Stomach (tissue), 9 donors: ENCODE measurements around the gene ARID3B. TPM values are rescaled to one million over a fixed set of nuclear protein-coding genes. Genes with fewer than 3 reads are reported as not detected.

Experiments
- DNase-seq, 2 donors: peaks; one replicate each; pipeline versions ENCODE4 v3.0.0 to v3.0.0-alpha.2; 2013 to 2019
- H3K27ac ChIP-seq, 5 donors: fragments of 200-600 bp in 4 of 5; sonication (generic) in 4 of 5; one replicate each; pipeline ENCODE4 v1.5.1; 2013 to 2019; ENCODE audit warnings: mild to moderate bottlenecking in 1 of 5, moderate library complexity in 1 of 5
- H3K27me3 ChIP-seq, 3 donors: fragments of 200-600 bp; sonication (generic); one replicate each; pipeline ENCODE4 v1.5.1; 2017 to 2019; ENCODE audit warnings: mixed run types in 1 of 3
- H3K36me3 ChIP-seq, 4 donors: fragments of 200-600 bp; sonication (generic); 1 replicate in 3 of 4; 2 replicates in 1 of 4; pipeline ENCODE4 v1.5.1; 2016 to 2019
- H3K4me1 ChIP-seq, 4 donors: fragments of 200-600 bp; sonication (generic); one replicate each; pipeline ENCODE4 v1.5.1; 2016 to 2019
- H3K4me3 ChIP-seq, 4 donors: fragments of 200-600 bp; sonication (generic) in 3 of 4; one replicate each; pipeline ENCODE4 v1.5.1; 2016 to 2019; ENCODE audit warnings: mild to moderate bottlenecking in 1 of 4
- H3K9me3 ChIP-seq, 4 donors: fragments of 200-600 bp; sonication (generic); one replicate each; pipeline ENCODE4 v1.5.1; 2016 to 2019
- CTCF ChIP-seq, 7 experiments: fragments of 450-650 bp in 4 of 7; fragments of 200-600 bp in 3 of 7; sonication (generic) in 3 of 7; IDR thresholded peaks; one replicate each; pipeline ENCODE4 v1.5.1; 2016 to 2019; ENCODE audit warnings: antibody characterized with exemption in 7 of 7, control low read depth in 2 of 7, mild to moderate bottlenecking in 1 of 7
- EP300 ChIP-seq: sonication (generic); formaldehyde crosslinking; IDR thresholded peaks from one replicate; pipeline ENCODE4 v1.6.1; 2017; ENCODE audit warnings: antibody characterized with exemption
- POLR2A ChIP-seq, 4 donors: fragments of 450-650 bp; IDR thresholded peaks; one replicate each; pipeline ENCODE4 v1.6.1; 2016; ENCODE audit warnings: antibody characterized with exemption in 4 of 4, control low read depth in 2 of 4, mild to moderate bottlenecking in 1 of 4, moderate library complexity in 1 of 4
- POLR2AphosphoS5 ChIP-seq, 3 donors: sonication (generic); formaldehyde crosslinking; IDR thresholded peaks; one replicate each; pipeline ENCODE4 v1.6.1; 2016; ENCODE audit warnings: antibody characterized with exemption in 3 of 3
- WGBS, 5 donors: extraction: QIAGEN DNeasy Blood & Tissue Kit in 3 of 5; methylation state at CpG; one replicate each; pipeline versions ENCODE4 v1.1.5 to v1.1.7; 2013 to 2018; 5-methylcytosine and 5-hydroxymethylcytosine counted together
- intact Hi-C: fragments of 100-400 bp; cut with DNase I; formaldehyde crosslinking; loops from one replicate; pipeline ENCODE4 v1.15.1; 2023; ENCODE audit warnings: low total_unique reads
- polyA plus RNA-seq, 3 donors: library from polyadenylated mRNA; stranded (reverse); fragments of 200-250 nt; gene quantifications; one replicate each; pipeline ENCODE4 v1.2.3, GENCODE V29; 2013
- total RNA-seq, 5 donors: library from RNA; depleted of rRNA; stranded (reverse); fragments of >200 nt; gene quantifications; one replicate each; pipeline versions ENCODE4 v1.1.0 to v1.2.3, GENCODE V29; 2014 to 2016
- donor health status: healthy with polysubstance abuse.
- donor health status: Bipolar disorder and iron deficiency.
- donor health status: healthy.

Gene ARID3B
- total and polyA plus RNA-seq, 8 donors, result 2.2 to 25.2 (median 5.1) TPM

GRCh38 chr15:74543583-74543982, 2.6 kb downstream of the ARID3B start:
- Histone ChIP-seq H3K9me3 (no peaks in the 10 kb centered on the region), H3K36me3 (peaks cover 0 to 15% (median 11%) of the 10 kb centered on the region in 4 donors), H3K27ac (no peak overlapping the region), H3K4me3 (no peak overlapping the region), H3K27me3 (no peaks in the 10 kb centered on the region), H3K4me1 (peaks cover 28 to 77% (median 63%) of the 10 kb centered on the region in 4 donors)
- intact Hi-C loops, result loop anchor here (10.0 kb wide), 1 partner anchor 61 kb away; no protein-coding TSS in a partner anchor
- DNase-seq, result peak in 1 of 2 donors; percentile 24
- WGBS, 5 donors, result 18 to 44% (median 29%) methylated on average over 3 of the region's 3 CpGs
- peak in 2 of 7 experiments; percentile 15 to 20 for TF ChIP-seq CTCF (IDR thresholded peaks at IDR 0.05)
- no peak for TF ChIP-seq POLR2AphosphoS5 (IDR thresholded peaks at IDR 0.05)

DNA sequence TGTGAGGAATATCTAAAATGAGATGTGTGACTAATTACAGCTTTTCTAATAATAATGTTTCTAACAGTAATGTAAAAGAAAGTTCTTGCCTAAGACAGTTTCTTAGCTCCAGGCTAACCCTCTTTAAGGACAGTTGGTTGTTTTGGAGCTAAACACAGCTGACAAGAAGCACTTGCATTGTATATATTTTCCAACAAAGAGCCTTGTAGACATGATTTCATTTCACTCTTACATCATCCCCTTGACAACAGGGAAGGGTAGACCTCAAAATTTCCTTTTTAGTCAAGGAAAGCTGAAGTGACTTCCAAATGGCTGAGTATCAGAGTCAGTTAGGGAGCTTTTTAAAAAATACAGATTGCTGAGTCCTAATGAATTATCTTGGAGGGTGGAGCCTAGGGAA, 4.1 kb downstream of the ARID3B start:
- intact Hi-C loops, result loop anchor here (10.0 kb wide), 1 partner anchor 60 kb away; no protein-coding TSS in a partner anchor
- Histone ChIP-seq H3K9me3 (no peaks in the 10 kb centered on the region), H3K36me3 (peaks cover 0 to 22% (median 14%) of the 10 kb centered on the region in 4 donors), H3K4me3 (no peak overlapping the region), H3K4me1 (peaks cover 23 to 80% (median 57%) of the 10 kb centered on the region in 4 donors), H3K27me3 (no peaks in the 10 kb centered on the region), H3K27ac (peak overlapping the region in 1 of 5 donors; percentile 58)
- DNase-seq, result peak in 1 of 2 donors; percentile 16
- TF ChIP-seq POLR2A (IDR thresholded peaks at IDR 0.05), result no peak
- no peak for TF ChIP-seq POLR2AphosphoS5 (IDR thresholded peaks at IDR 0.05)
- TF ChIP-seq EP300, result no peak
- no peak for TF ChIP-seq CTCF (IDR thresholded peaks at IDR 0.05)

GRCh38 chr15:74545776-74546656, 5.0 kb downstream of the ARID3B start:
- Histone ChIP-seq H3K4me3 (peak overlapping the region in 3 of 4 donors; percentile 7 to 27 (median 22)), H3K36me3 (peaks cover 0 to 30% (median 24%) of the 10 kb centered on the region in 4 donors)

More at GRCh38 chr15:74545776-74546656, 5.0 kb downstream of the ARID3B start:
- Histone ChIP-seq H3K4me1 (peaks cover 20 to 78% (median 52%) of the 10 kb centered on the region in 4 donors), H3K27me3 (no peaks in the 10 kb centered on the region), H3K9me3 (no peaks in the 10 kb centered on the region), H3K27ac (peak overlapping the region in 4 of 5 donors; percentile 7 to 75 (median 55))
- intact Hi-C loops, result loop anchor here (10.0 kb wide), 1 partner anchor 59 kb away; no protein-coding TSS in a partner anchor
- DNase-seq, result peak; percentile 94 to 99
- WGBS, 5 donors, result 1 to 2% (median 1%) methylated on average over 18 to 23 of the region's 23 CpGs
- peak; percentile 77 to 97 (median 77) for TF ChIP-seq POLR2AphosphoS5 (IDR thresholded peaks at IDR 0.05)
- TF ChIP-seq EP300, result no peak
- TF ChIP-seq POLR2A (IDR thresholded peaks at IDR 0.05), result no peak
- no peak for TF ChIP-seq CTCF (IDR thresholded peaks at IDR 0.05)
